ENCODE results near the gene EMILIN2. TPM values are rescaled to one million over a fixed set of nuclear protein-coding genes. Genes with fewer than 3 reads are reported as not detected.

The EMILIN2 gene
- total RNA-seq, 6 donors from 2014 or later: 31.9 to 59.2 (median 43.6) TPM

- 0 to 79% methylated on average over 2 of the region's 2 CpGs for WGBS, 2 donors
- Histone ChIP-seq H3K4me1 (no peaks in the 10 kb centered on the region), H3K4me3 (no peak overlapping the region), H3K9me3 (no peaks in the 10 kb centered on the region), H3K36me3 (no peaks in the 10 kb centered on the region), H3K27me3 (no peaks in the 10 kb centered on the region), H3K27ac (no peak overlapping the region)
- ATAC-seq (ENCODE audit: low FRiP score in 2 of 2): no peak
- DNase-seq: no peak
- TF ChIP-seq POLR2A (IDR thresholded peaks at IDR 0.05) (no peak), EP300 (IDR thresholded peaks at IDR 0.05) (no peak), POLR2AphosphoS5 (IDR thresholded peaks at IDR 0.05) (no peak), CTCF (IDR thresholded peaks at IDR 0.05) (no peak)
Measured at GRCh38 chr18:2823202-2823601, 23.6 kb upstream of the EMILIN2 start.

DNA sequence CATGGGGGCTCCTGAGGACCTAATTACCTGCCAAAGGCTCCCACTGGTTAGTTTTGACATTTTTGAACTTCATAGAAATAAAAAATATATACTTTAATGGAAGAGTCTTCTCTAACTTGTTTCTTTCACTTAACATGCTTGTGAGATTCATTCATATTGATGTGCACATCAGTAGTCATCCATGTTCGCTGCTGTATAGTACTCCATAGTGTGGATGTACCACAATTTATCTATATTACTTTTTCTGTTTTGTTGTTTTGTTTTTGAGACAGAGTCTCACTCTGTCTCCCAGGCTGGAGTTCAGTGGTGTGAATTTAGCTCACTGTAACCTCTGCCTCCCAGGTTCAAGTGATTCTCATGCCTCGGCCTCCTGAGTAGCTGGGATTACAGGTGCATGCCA is 22.8 kb upstream of the EMILIN2 start:
- no peak for DNase-seq
- Histone ChIP-seq H3K36me3 (no peaks in the 10 kb centered on the region), H3K4me1 (no peaks in the 10 kb centered on the region), H3K27me3 (no peaks in the 10 kb centered on the region), H3K9me3 (no peaks in the 10 kb centered on the region), H3K27ac (no peak overlapping the region), H3K4me3 (no peak overlapping the region)
- WGBS, 2 donors: 97 to 100% methylated on average over 2 of the region's 2 CpGs
- TF ChIP-seq CTCF (IDR thresholded peaks at IDR 0.05): no peak
- no peak for TF ChIP-seq POLR2A (IDR thresholded peaks at IDR 0.05)
- no peak for TF ChIP-seq EP300 (IDR thresholded peaks at IDR 0.05)
- TF ChIP-seq POLR2AphosphoS5 (IDR thresholded peaks at IDR 0.05): no peak
- no peak for ATAC-seq (ENCODE audit: low FRiP score in 2 of 2)

GRCh38 chr18:2824865-2825264 is 21.9 kb upstream of the EMILIN2 start:
- 82 to 84% methylated on average over 5 of the region's 5 CpGs for WGBS, 2 donors
- no peak for TF ChIP-seq POLR2AphosphoS5 (IDR thresholded peaks at IDR 0.05)
- TF ChIP-seq CTCF (IDR thresholded peaks at IDR 0.05): no peak
- TF ChIP-seq EP300 (IDR thresholded peaks at IDR 0.05): no peak
- TF ChIP-seq POLR2A (IDR thresholded peaks at IDR 0.05): no peak
- Histone ChIP-seq H3K27me3 (no peaks in the 10 kb centered on the region), H3K4me3 (no peak overlapping the region), H3K4me1 (no peaks in the 10 kb centered on the region), H3K27ac (no peak overlapping the region), H3K36me3 (no peaks in the 10 kb centered on the region), H3K9me3 (no peaks in the 10 kb centered on the region)
- ATAC-seq (ENCODE audit: low FRiP score in 2 of 2): no peak
- DNase-seq: no peak

- Histone ChIP-seq H3K4me1 (no peaks in the 10 kb centered on the region), H3K4me3 (no peak overlapping the region), H3K36me3 (no peaks in the 10 kb centered on the region), H3K27me3 (no peaks in the 10 kb centered on the region), H3K27ac (no peak overlapping the region), H3K9me3 (no peaks in the 10 kb centered on the region)
- TF ChIP-seq POLR2AphosphoS5 (IDR thresholded peaks at IDR 0.05): no peak
- no peak for TF ChIP-seq POLR2A (IDR thresholded peaks at IDR 0.05)
- no peak for TF ChIP-seq EP300 (IDR thresholded peaks at IDR 0.05)
- no peak for TF ChIP-seq CTCF (IDR thresholded peaks at IDR 0.05)
- ATAC-seq (ENCODE audit: low FRiP score in 2 of 2) (no peak), DNase-seq (no peak)
- WGBS, 2 donors: 88 to 90% methylated on average over 3 of the region's 3 CpGs
Measured at GRCh38 chr18:2825613-2826175, 21.1 kb upstream of the EMILIN2 start.

DNA sequence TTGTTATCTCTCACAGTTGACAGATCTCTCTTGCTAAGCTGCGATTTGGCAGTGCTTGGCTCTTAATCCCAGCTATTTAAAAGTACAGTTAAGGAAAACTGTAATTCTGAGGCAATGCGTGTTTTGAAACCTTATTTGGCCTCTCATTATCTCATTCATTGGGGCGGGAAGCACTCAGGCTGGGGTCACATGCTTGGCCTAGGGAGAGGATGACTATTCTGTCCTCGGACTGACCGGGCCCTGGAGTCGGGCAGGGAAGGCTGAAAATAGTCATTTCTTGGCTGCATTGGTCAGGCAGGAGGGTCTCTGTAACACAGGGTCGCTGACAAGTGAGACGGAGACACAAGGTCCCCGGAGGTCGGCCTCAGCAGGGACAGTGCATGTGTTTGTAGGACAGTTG is 20.2 kb upstream of the EMILIN2 start:
- DNase-seq: no peak
- WGBS, 2 donors: 67 to 72% methylated on average over 10 of the region's 10 CpGs
- no peaks in the 10 kb centered on the region for H3K36me3 ChIP-seq
- no peaks in the 10 kb centered on the region for H3K4me1 ChIP-seq
- H3K9me3 ChIP-seq: no peaks in the 10 kb centered on the region
- no peak for TF ChIP-seq EP300 (IDR thresholded peaks at IDR 0.05)
- peak in 1 of 2 donors; percentile 28 for TF ChIP-seq POLR2AphosphoS5 (IDR thresholded peaks at IDR 0.05)
- no peak for TF ChIP-seq POLR2A (IDR thresholded peaks at IDR 0.05)
- TF ChIP-seq CTCF (IDR thresholded peaks at IDR 0.05): no peak
- H3K27ac ChIP-seq: no peak overlapping the region
- H3K27me3 ChIP-seq: no peaks in the 10 kb centered on the region
- no peak overlapping the region for H3K4me3 ChIP-seq
- ATAC-seq (ENCODE audit: low FRiP score in 2 of 2): peak in 1 of 2 donors; percentile 92
